HCT116 (cell line): Measurements from ENCODE around the gene DAGLA. TPM values are rescaled to one million over a fixed set of nuclear protein-coding genes. Genes with fewer than 3 reads are reported as not detected.

ENCODE experiments used
- ATAC-seq: fragments of 200-7000 bp; cut with Tn5 transposase; 2 replicates; pipeline ENCODE4 v1.9.1; 2020; ENCODE audit warnings: mild to moderate bottlenecking, moderate library complexity
- BruUV-seq: library from RNA; stranded (reverse); fragments of 400-500 nt; replicated peaks from 2 replicates; lab custom pipeline; 2021; lab: Mats Ljungman, UMichigan
- CTCF ChIA-PET: fragments of 300-600 bp; sonication (Branson Sonifier 250); formaldehyde crosslinking; loops from one replicate; lab custom pipeline; 2021; ENCODE audit warnings: antibody characterized with exemption; lab: Charles Lee
- POLR2A ChIA-PET: fragments of 300-600, 350-600 bp; sonication (Branson Sonifier 250); formaldehyde crosslinking; loops from one replicate; lab custom pipeline; 2021; ENCODE audit warnings: antibody characterized with exemption; lab: Charles Lee
- RAD21 ChIA-PET, 2 experiments: fragments of 300-600 bp; sonication (Branson Sonifier 250); formaldehyde crosslinking; loops; one replicate each; lab custom pipeline; 2023; ENCODE audit warnings: low total read pairs in 2 of 2; ENCODE audit not compliant: uncharacterized antibody in 2 of 2, unreplicated experiment in 2 of 2, low non-redundant PET in 1 of 2; lab: Charles Lee
- DNase-seq: peaks from one replicate; pipeline ENCODE4 v3.0.0-alpha.2; 2010; ENCODE audit warnings: low read depth, low spot score
- H2AFZ ChIP-seq: fragments of 200-600 bp; shearing (Covaris generic), sonication (generic); 2 replicates; pipeline ENCODE4 v1.6.1; 2017; ENCODE audit warnings: low read depth, mixed run types, mixed read lengths, antibody characterized with exemption, low read length; ENCODE audit not compliant: poor library complexity, severe bottlenecking
- H3K27ac ChIP-seq: 2 replicates; pipeline ENCODE4 v1.5.1; 2012; ENCODE audit warnings: low read depth, low read length
- H3K27me3 ChIP-seq: fragments of 200-600 bp; sonication (generic); 2 replicates; pipeline ENCODE4 v1.6.1; 2016; ENCODE audit warnings: mixed run types, low read length, mixed read lengths; ENCODE audit not compliant: insufficient read depth
- H3K36me3 ChIP-seq, 2 experiments: fragments of 200-500 bp in 1 of 2; fragments of 200-600 bp in 1 of 2; sonication (Bioruptor generic) in 1 of 2; sonication (generic) in 1 of 2; 2 replicates each; pipeline versions ENCODE4 v1.5.1 to v1.6.1; 2014 to 2016; ENCODE audit warnings: low read length in 2 of 2, inconsistent platforms in 1 of 2, mixed read lengths in 1 of 2, mixed run types in 1 of 2; ENCODE audit not compliant: insufficient read depth in 2 of 2, control insufficient read depth in 1 of 2
- H3K4me1 ChIP-seq, 2 experiments: fragments of 200-600 bp in 1 of 2; sonication (generic) in 1 of 2; 2 replicates each; pipeline versions ENCODE4 v1.5.1 to v1.6.1; 2012 to 2017; ENCODE audit warnings: low read length in 2 of 2, inconsistent platforms in 1 of 2, mild to moderate bottlenecking in 1 of 2, mixed read lengths in 1 of 2, mixed run types in 1 of 2, moderate library complexity in 1 of 2; ENCODE audit not compliant: insufficient read depth in 2 of 2, control insufficient read depth in 1 of 2
- H3K4me2 ChIP-seq: fragments of 200-600 bp; sonication (generic); 2 replicates; pipeline ENCODE4 v1.6.1; 2017; ENCODE audit warnings: mixed run types, low read length, mixed read lengths
- H3K4me3 ChIP-seq, 2 experiments: fragments of 200-600 bp in 1 of 2; sonication (generic) in 1 of 2; replicated peaks in 1 of 2; 2 replicates each; pipeline ENCODE4 v1.5.1; 2011 to 2016; ENCODE audit warnings: low read length in 2 of 2, control low read depth in 1 of 2, low read depth in 1 of 2, mild to moderate bottlenecking in 1 of 2, mixed read lengths in 1 of 2, mixed run types in 1 of 2
- H3K79me2 ChIP-seq: fragments of 200-600 bp; sonication (generic); 2 replicates; pipeline ENCODE4 v1.6.1; 2017; ENCODE audit warnings: mild to moderate bottlenecking, mixed run types, low read length, moderate library complexity, mixed read lengths; ENCODE audit not compliant: insufficient read depth
- H3K9ac ChIP-seq: fragments of 200-600 bp; sonication (generic); 2 replicates; pipeline ENCODE4 v1.6.1; 2016; ENCODE audit warnings: low read length, mixed read lengths
- H3K9me2 ChIP-seq: fragments of 200-600 bp; sonication (generic), shearing (Covaris generic); 2 replicates; pipeline ENCODE4 v1.6.1; 2017; ENCODE audit warnings: mixed run types, mild to moderate bottlenecking, moderate library complexity; ENCODE audit not compliant: insufficient read depth
- H3K9me3 ChIP-seq, 2 experiments: fragments of 200-500 bp in 1 of 2; fragments of 200-600 bp in 1 of 2; sonication (Bioruptor generic) in 1 of 2; sonication (generic) in 1 of 2; 2 replicates each; pipeline ENCODE4 v1.6.1; 2014 to 2017; ENCODE audit warnings: low read length in 2 of 2, mixed read lengths in 2 of 2, inconsistent platforms in 1 of 2, low read depth in 1 of 2, mild to moderate bottlenecking in 1 of 2, mixed run types in 1 of 2, moderate library complexity in 1 of 2; ENCODE audit not compliant: control insufficient read depth in 1 of 2, insufficient read depth in 1 of 2
- H4K20me1 ChIP-seq: fragments of 200-600 bp; sonication (generic), shearing (Covaris generic); 2 replicates; pipeline ENCODE4 v1.6.1; 2017; ENCODE audit warnings: mixed run types, mild to moderate bottlenecking, moderate library complexity; ENCODE audit not compliant: insufficient read depth
- CBX3 ChIP-seq: IDR thresholded peaks from 2 replicates; pipeline ENCODE4 v1.6.1; 2012; ENCODE audit warnings: low read depth
- CEBPB ChIP-seq: IDR thresholded peaks from 2 replicates; pipeline ENCODE4 v1.6.1; 2012; ENCODE audit warnings: low read depth
- ELF1 ChIP-seq: IDR thresholded peaks from 2 replicates; pipeline ENCODE4 v1.6.1; 2012; ENCODE audit warnings: low read depth, borderline replicate concordance
- EZH2phosphoT487 ChIP-seq: fragments of 200-600 bp; IDR thresholded peaks from 2 replicates; pipeline ENCODE4 v1.6.1; 2018; ENCODE audit warnings: antibody characterized with exemption, borderline replicate concordance
- FOSL1 ChIP-seq: IDR thresholded peaks from 2 replicates; pipeline ENCODE4 v1.6.1; 2012; ENCODE audit warnings: low read depth
- JUND ChIP-seq: IDR thresholded peaks from 2 replicates; pipeline ENCODE4 v1.6.1; 2012
- RAD21 ChIP-seq: IDR thresholded peaks from 2 replicates; pipeline ENCODE4 v1.6.1; 2012; ENCODE audit warnings: low read depth, mild to moderate bottlenecking
- ZFX ChIP-seq: fragments of 450-650 bp; IDR thresholded peaks from 2 replicates; pipeline ENCODE4 v1.6.1; 2017
- ZNF274 ChIP-seq: fragments of 200-500 bp; sonication (Bioruptor generic); IDR thresholded peaks from 2 replicates; pipeline ENCODE4 v1.6.1; 2014; ENCODE audit warnings: mild to moderate bottlenecking, low read depth, low read length, inconsistent platforms
- intact Hi-C: fragments of 100-400 bp; cut with micrococcal nuclease; formaldehyde crosslinking; loops from 2 replicates; pipeline ENCODE4 v1.10.0; 2022
- total RNA-seq: library from RNA; stranded (reverse); gene quantifications from one replicate; pipeline ENCODE4 v1.2.1, GENCODE V29; 2021; ENCODE audit not compliant: unreplicated experiment
- TF ChIP-seq, protein P1 (sequence below): IDR thresholded peaks from 2 replicates; pipeline ENCODE4 v1.6.1; 2012

Gene DAGLA
- total RNA-seq, 1 experiment from 2014 or later = 2.7 TPM

DNA sequence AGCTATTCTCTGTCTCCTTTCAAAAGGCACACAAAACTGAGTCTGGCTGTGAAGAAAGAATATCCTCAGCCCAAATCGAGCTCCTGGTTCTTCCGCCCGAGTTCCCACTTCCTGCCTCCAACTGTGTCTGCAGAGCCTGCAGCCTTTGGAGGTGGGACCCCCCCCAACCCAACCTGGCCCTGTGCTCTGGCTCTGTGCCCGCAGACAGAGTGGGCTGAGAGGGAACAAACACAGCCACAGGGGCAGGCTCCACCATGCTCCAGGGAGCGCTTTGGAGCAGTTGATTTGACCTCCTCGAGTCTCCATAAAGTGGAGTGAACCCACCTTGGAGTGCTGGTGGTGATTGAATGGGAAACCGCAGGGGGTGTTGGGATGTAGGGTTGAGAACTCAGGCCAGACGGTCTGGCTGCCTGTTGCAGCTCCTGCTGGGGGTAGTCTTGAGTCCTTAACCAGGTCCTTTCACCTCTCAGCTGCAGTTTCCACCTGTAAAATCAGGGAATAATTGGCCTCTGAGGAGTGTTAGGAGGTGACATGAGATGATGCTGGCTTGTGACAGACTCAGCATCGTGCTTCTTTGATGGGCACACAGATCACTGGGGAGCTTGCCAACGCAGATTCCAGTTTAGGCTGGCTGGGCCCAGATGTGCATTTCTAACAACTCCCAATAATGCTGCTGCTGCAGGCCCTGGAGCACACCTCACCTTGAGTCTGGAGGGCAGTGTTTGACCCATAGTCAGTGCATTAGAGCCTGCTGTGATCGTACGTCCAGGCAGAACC lies 11.4 kb downstream of the DAGLA start:
- Histone ChIP-seq H3K4me1 (peaks cover 29 to 30% of the 10 kb centered on the region in 2 experiments), H4K20me1 (no peaks in the 10 kb centered on the region), H3K4me3 (no peak overlapping the region), H3K4me2 (no peak overlapping the region), H3K9me3 (no peaks in the 10 kb centered on the region), H3K79me2 (no peaks in the 10 kb centered on the region), H3K9ac (no peak overlapping the region), H3K9me2 (no peaks in the 10 kb centered on the region), H2AFZ (no peak overlapping the region), H3K36me3 (no peaks in the 10 kb centered on the region), H3K27ac (no peak overlapping the region), H3K27me3 (no peaks in the 10 kb centered on the region)
- POLR2A ChIA-PET = no interaction called here
- intact Hi-C loops = no loop called here
- DNase-seq (no peak), ATAC-seq (no peak)
- TF ChIP-seq ZNF274 (no peak), ZFX (no peak)
- RAD21 ChIA-PET = no interaction called here
- BruUV-seq = no TSS peak
- CTCF ChIA-PET = no interaction called here

DNA sequence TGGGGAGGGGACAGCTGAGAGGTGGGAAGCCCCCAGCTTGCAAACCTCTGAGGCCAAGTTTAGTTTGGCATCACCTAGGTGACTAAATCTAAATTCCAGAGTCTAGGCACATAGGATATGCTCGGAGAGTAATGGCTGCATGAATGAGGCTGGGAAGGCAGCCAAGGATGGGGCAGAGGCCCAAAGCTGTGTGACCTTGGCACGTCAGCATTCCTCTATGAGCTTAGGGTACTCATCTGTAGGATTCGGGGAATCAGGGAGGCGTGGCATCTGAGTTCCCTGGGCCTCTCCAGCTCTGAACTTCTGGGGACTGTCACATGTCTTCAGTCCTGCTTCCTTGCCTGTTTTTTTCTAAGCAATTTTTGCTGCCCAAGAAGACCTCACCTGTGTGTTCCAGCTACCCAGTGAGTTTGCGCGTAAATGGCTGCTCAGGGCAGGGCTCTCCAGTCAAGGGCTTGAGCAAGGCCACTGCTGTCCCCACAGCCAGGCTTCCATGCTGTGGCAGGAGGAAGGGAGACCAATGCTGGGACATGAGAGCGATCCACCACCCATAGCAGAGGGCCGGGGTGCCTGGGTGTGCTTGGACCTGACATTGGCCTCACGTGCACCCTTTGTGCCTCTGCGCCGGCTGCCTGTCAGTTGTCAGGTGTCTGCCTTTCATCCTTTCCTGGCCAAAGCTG lies 13.9 kb downstream of the DAGLA start:
- TF ChIP-seq, protein P1, sequence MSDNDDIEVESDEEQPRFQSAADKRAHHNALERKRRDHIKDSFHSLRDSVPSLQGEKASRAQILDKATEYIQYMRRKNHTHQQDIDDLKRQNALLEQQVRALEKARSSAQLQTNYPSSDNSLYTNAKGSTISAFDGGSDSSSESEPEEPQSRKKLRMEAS = no peak
- no peak for TF ChIP-seq ELF1
- no peak for TF ChIP-seq ZNF274
- no peak for TF ChIP-seq CEBPB
- no peak for TF ChIP-seq CBX3
- TF ChIP-seq EZH2phosphoT487 = no peak
- TF ChIP-seq RAD21 = no peak
- TF ChIP-seq FOSL1 = no peak
- no peak for TF ChIP-seq JUND
- H3K79me2 ChIP-seq = no peaks in the 10 kb centered on the region
- intact Hi-C loops = no loop called here
- no peaks in the 10 kb centered on the region for H3K9me3 ChIP-seq
- DNase-seq = no peak
- H3K9me2 ChIP-seq = no peaks in the 10 kb centered on the region
- RAD21 ChIA-PET = no interaction called here
- H2AFZ ChIP-seq = no peak overlapping the region
- no TSS peak for BruUV-seq
- no peak overlapping the region for H3K4me3 ChIP-seq
- no peak overlapping the region for H3K9ac ChIP-seq
- ATAC-seq = no peak
- H4K20me1 ChIP-seq = no peaks in the 10 kb centered on the region
- no peaks in the 10 kb centered on the region for H3K36me3 ChIP-seq
- CTCF ChIA-PET = no interaction called here
- no peaks in the 10 kb centered on the region for H3K27me3 ChIP-seq
- no peak overlapping the region for H3K4me2 ChIP-seq
- POLR2A ChIA-PET = no interaction called here
- no peak overlapping the region for H3K27ac ChIP-seq
- peaks cover 47 to 48% of the 10 kb centered on the region in 2 experiments for H3K4me1 ChIP-seq
